HEK293 (cell line): ENCODE measurements around the gene GALNT9.

Experiments used
- IKZF3 ChIP-seq: fragments of 450-650 bp; IDR thresholded peaks from 2 replicates; pipeline ENCODE4 v1.5.0; 2018; ENCODE audit warnings: missing biosample characterization, mild to moderate bottlenecking, missing genetic modification characterization, moderate library complexity
- KLF8 ChIP-seq: fragments of 450-650 bp; formaldehyde crosslinking; IDR thresholded peaks from 2 replicates; pipeline ENCODE4 v1.5.1; 2016; ENCODE audit warnings: missing biosample characterization, missing genetic modification characterization
- RBAK ChIP-seq: fragments of 450-650 bp; formaldehyde crosslinking; IDR thresholded peaks from 2 replicates; pipeline ENCODE4 v1.5.1; 2016; ENCODE audit warnings: missing biosample characterization, missing genetic modification characterization
- ZBTB48 ChIP-seq: fragments of 450-650 bp; formaldehyde crosslinking; IDR thresholded peaks from 2 replicates; pipeline ENCODE4 v1.5.1; 2016; ENCODE audit warnings: missing biosample characterization, missing genetic modification characterization
- ZNF10 ChIP-seq: fragments of 450-650 bp; formaldehyde crosslinking; IDR thresholded peaks from 2 replicates; pipeline ENCODE4 v1.5.1; 2017; ENCODE audit warnings: missing biosample characterization, missing genetic modification characterization
- ZNF214 ChIP-seq: fragments of 450-650 bp; formaldehyde crosslinking; IDR thresholded peaks from 2 replicates; pipeline ENCODE4 v1.5.1; 2017; ENCODE audit warnings: missing biosample characterization, mild to moderate bottlenecking, missing genetic modification characterization, borderline replicate concordance
- ZNF548 ChIP-seq: fragments of 450-650 bp; formaldehyde crosslinking; IDR thresholded peaks from 2 replicates; pipeline ENCODE4 v1.5.1; 2016; ENCODE audit warnings: missing biosample characterization, missing genetic modification characterization
- ZNF555 ChIP-seq: fragments of 450-650 bp; formaldehyde crosslinking; conservative IDR thresholded peaks from 2 replicates; pipeline ENCODE4 v1.5.1; 2017; ENCODE audit warnings: missing biosample characterization, mild to moderate bottlenecking, missing genetic modification characterization, inconsistent platforms
- ZNF660 ChIP-seq: fragments of 450-650 bp; IDR thresholded peaks from 2 replicates; pipeline ENCODE4 v1.5.1; 2018; ENCODE audit warnings: missing biosample characterization, mild to moderate bottlenecking, missing genetic modification characterization
- ZSCAN30 ChIP-seq: fragments of 450-650 bp; IDR thresholded peaks from 2 replicates; pipeline ENCODE4 v1.5.1; 2018; ENCODE audit warnings: missing biosample characterization, mild to moderate bottlenecking, missing genetic modification characterization, moderate library complexity
- TF ChIP-seq, protein P1 (sequence below): fragments of 450-650 bp; formaldehyde crosslinking; IDR thresholded peaks from 2 replicates; pipeline ENCODE4 v1.5.1; 2016; ENCODE audit warnings: missing biosample characterization, missing genetic modification characterization
- TF ChIP-seq, protein P2 (sequence below): fragments of 450-650 bp; formaldehyde crosslinking; IDR thresholded peaks from 2 replicates; pipeline ENCODE4 v1.5.1; 2017; ENCODE audit warnings: missing biosample characterization, missing genetic modification characterization
- TF ChIP-seq, protein P3 (sequence below): fragments of 450-650 bp; IDR thresholded peaks from 2 replicates; pipeline ENCODE4 v1.5.1; 2018; ENCODE audit warnings: missing biosample characterization, missing genetic modification characterization

DNA sequence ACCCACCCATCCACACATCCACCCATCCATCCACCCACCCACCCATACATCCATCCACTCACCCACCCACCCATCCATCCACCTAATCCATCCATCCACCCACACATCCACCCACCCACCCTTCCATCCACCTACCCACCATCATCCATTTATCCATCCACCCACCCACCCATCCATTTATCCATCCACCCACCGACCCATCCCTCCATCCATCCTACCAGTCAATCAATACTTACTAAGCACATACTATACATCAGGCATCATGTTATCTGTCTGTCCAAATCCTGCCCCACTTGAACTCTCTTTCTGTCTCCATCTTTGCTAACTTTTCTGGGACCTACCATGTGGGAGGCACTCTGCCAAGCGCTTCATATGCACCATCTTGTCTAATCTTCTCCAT lies 15.4 kb downstream of the GALNT9 start:
- TF ChIP-seq, protein P1, sequence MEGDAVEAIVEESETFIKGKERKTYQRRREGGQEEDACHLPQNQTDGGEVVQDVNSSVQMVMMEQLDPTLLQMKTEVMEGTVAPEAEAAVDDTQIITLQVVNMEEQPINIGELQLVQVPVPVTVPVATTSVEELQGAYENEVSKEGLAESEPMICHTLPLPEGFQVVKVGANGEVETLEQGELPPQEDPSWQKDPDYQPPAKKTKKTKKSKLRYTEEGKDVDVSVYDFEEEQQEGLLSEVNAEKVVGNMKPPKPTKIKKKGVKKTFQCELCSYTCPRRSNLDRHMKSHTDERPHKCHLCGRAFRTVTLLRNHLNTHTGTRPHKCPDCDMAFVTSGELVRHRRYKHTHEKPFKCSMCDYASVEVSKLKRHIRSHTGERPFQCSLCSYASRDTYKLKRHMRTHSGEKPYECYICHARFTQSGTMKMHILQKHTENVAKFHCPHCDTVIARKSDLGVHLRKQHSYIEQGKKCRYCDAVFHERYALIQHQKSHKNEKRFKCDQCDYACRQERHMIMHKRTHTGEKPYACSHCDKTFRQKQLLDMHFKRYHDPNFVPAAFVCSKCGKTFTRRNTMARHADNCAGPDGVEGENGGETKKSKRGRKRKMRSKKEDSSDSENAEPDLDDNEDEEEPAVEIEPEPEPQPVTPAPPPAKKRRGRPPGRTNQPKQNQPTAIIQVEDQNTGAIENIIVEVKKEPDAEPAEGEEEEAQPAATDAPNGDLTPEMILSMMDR (tag by site-specific recombination) = no peak
- TF ChIP-seq ZBTB48 (no peak), ZNF660 (tag by site-specific recombination) (no peak), IKZF3 (no peak), ZNF548 (tag by site-specific recombination) (no peak), KLF8 (no peak), ZNF214 (no peak), RBAK (tag by site-specific recombination) (no peak), ZSCAN30 (no peak), ZNF10 (tag by site-specific recombination) (no peak), ZNF555 (tag by site-specific recombination) (no peak)
- TF ChIP-seq, protein P2, sequence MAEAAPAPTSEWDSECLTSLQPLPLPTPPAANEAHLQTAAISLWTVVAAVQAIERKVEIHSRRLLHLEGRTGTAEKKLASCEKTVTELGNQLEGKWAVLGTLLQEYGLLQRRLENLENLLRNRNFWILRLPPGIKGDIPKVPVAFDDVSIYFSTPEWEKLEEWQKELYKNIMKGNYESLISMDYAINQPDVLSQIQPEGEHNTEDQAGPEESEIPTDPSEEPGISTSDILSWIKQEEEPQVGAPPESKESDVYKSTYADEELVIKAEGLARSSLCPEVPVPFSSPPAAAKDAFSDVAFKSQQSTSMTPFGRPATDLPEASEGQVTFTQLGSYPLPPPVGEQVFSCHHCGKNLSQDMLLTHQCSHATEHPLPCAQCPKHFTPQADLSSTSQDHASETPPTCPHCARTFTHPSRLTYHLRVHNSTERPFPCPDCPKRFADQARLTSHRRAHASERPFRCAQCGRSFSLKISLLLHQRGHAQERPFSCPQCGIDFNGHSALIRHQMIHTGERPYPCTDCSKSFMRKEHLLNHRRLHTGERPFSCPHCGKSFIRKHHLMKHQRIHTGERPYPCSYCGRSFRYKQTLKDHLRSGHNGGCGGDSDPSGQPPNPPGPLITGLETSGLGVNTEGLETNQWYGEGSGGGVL = no peak
- TF ChIP-seq, protein P3, sequence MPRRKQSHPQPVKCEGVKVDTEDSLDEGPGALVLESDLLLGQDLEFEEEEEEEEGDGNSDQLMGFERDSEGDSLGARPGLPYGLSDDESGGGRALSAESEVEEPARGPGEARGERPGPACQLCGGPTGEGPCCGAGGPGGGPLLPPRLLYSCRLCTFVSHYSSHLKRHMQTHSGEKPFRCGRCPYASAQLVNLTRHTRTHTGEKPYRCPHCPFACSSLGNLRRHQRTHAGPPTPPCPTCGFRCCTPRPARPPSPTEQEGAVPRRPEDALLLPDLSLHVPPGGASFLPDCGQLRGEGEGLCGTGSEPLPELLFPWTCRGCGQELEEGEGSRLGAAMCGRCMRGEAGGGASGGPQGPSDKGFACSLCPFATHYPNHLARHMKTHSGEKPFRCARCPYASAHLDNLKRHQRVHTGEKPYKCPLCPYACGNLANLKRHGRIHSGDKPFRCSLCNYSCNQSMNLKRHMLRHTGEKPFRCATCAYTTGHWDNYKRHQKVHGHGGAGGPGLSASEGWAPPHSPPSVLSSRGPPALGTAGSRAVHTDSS (tag by site-specific recombination) = no peak
